Heart right ventricle (tissue), 16 donors: Measurements from ENCODE around the gene CDKN2C. TPM values are rescaled to one million over a fixed set of nuclear protein-coding genes. Genes with fewer than 3 reads are reported as not detected.

Source experiments
- ATAC-seq, 8 donors: fragments of 200-7000 bp; cut with Tn5 transposase; one replicate each; pipeline ENCODE4 v1.9.1; 2020; ENCODE audit warnings: mild to moderate bottlenecking in 8 of 8, moderate library complexity in 8 of 8, moderate number of reproducible peaks in 1 of 8
- DNase-seq, 2 donors: peaks; one replicate each; pipeline ENCODE4 v3.0.0-alpha.2; 2020
- H3K27ac ChIP-seq, 10 donors: fragments of 200-600 bp; sonication (generic) in 2 of 10; one replicate each; pipeline versions ENCODE4 v1.5.0 to v1.8.0; 2020 to 2022; ENCODE audit warnings: mild to moderate bottlenecking in 3 of 10
- H3K27me3 ChIP-seq, 7 donors: fragments of 200-600 bp; one replicate each; pipeline ENCODE4 v1.8.0; 2021 to 2022; ENCODE audit warnings: mild to moderate bottlenecking in 2 of 7
- H3K36me3 ChIP-seq, 9 donors: fragments of 200-600 bp; sonication (generic) in 1 of 9; one replicate each; pipeline versions ENCODE4 v1.5.0 to v1.8.0; 2020 to 2022; ENCODE audit warnings: mild to moderate bottlenecking in 2 of 9
- H3K4me1 ChIP-seq, 9 donors: fragments of 200-600 bp; sonication (generic) in 1 of 9; one replicate each; pipeline versions ENCODE4 v1.5.0 to v1.8.0; 2020 to 2022; ENCODE audit warnings: mild to moderate bottlenecking in 4 of 9
- H3K4me3 ChIP-seq, 10 donors: fragments of 200-600 bp; sonication (generic) in 2 of 10; one replicate each; pipeline versions ENCODE4 v1.5.0 to v1.8.0; 2020 to 2022; ENCODE audit warnings: mild to moderate bottlenecking in 7 of 10, moderate library complexity in 2 of 10
- H3K9me3 ChIP-seq, 11 donors: fragments of 200-600 bp in 10 of 11; sonication (generic) in 2 of 11; one replicate each; pipeline versions ENCODE4 v1.5.0 to v1.8.0; 2013 to 2022; ENCODE audit warnings: mild to moderate bottlenecking in 2 of 11, control low read depth in 1 of 11, moderate library complexity in 1 of 11
- CTCF ChIP-seq, 9 donors: fragments of 200-600 bp; sonication (generic) in 2 of 9; IDR thresholded peaks; one replicate each; pipeline versions ENCODE4 v1.5.0 to v1.8.0; 2021 to 2022; ENCODE audit warnings: antibody characterized with exemption in 9 of 9, mild to moderate bottlenecking in 5 of 9, moderate library complexity in 1 of 9
- WGBS, 2 donors: extraction: QIAGEN DNeasy Blood & Tissue Kit; methylation state at CpG; one replicate each; pipeline ENCODE4 v1.1.7; 2013; ENCODE audit warnings: inconsistent platforms in 1 of 2; 5-methylcytosine and 5-hydroxymethylcytosine counted together
- intact Hi-C, 10 donors: fragments of 100-400 bp; cut with DNase I; formaldehyde crosslinking; loops; one replicate each; pipeline versions ENCODE4 v1.11.1 to v1.14.2; 2022
- polyA plus RNA-seq, 2 donors: library from polyadenylated mRNA; stranded (reverse); fragments of 200-250 nt; gene quantifications; one replicate each; pipeline ENCODE4 v1.2.3, GENCODE V29; 2013
- total RNA-seq, 10 donors: library from RNA; stranded (reverse); fragmentation: NEBNext Ultra II Directional in 3 of 10; extraction: Animal tissue kit (Norgen Biotek cat#: 25700) in 3 of 10; gene quantifications; one replicate each; pipeline versions ENCODE4 v1.2.1 to v1.2.4, GENCODE V29; 2021 to 2023
- donor health status: Arrhythmogenic right ventricular cardiomyopathy.
- donor health status: ischemic (EF 13 %, LVEDD 7.1; RV severe dilation, severe dysfunction).
- donor health status: healthy with polysubstance abuse.
- donor health status: DM: no; HTN: yes; CAD: no.
- donor health status: DM: no; HTN: no; CAD: no.
- donor health status: ischemic (EF 25% LVEDD 6.9; RV normal size, moderate dysfunction).
- donor health status: ischemic (EF 25% LVEDD 5.7; RV mildly dilated, moderate dysfunction).
- donor health status: healthy.
- donor health status: DM: yes; HTN: yes; CAD: no.
- donor health status: Ischemic cardiomyopathy.
- donor health status: ischemic (EF 35%, LVEDD 5.7; RV mildly dilated, moderate dysfunction).
- donor health status: nonischemic (EF 11% LVEDD 7.7; RV severe dilation, severe dysfunction).
- donor health status: DM: yes; HTN: yes; CAD: no.
- donor health status: PGD.
- donor health status: ischemic (EF 29% LVEDD 5.4; RV normal size, mild dysfunction).
- donor health status: nonischemic (EF 23%, LVEDD 6.1; RV moderate dilation, normal function).

CDKN2C gene
- total and polyA plus RNA-seq, 12 donors: 8.2 to 26.3 (median 12.2) TPM

GRCh38 chr1:50971748-50972305 is 1.8 kb downstream of the CDKN2C start:
- ATAC-seq (no peak), DNase-seq (no peak)
- no peak for TF ChIP-seq CTCF (IDR thresholded peaks at IDR 0.05)
- no peaks in the 10 kb centered on the region for H3K9me3 ChIP-seq
- 54% methylated on average over 6 of the region's 6 CpGs for WGBS, 2 donors
- H3K4me3 ChIP-seq: peak overlapping the region in 9 of 10 donors; percentile 11 to 95 (median 80)
- H3K36me3 ChIP-seq: no peaks in the 10 kb centered on the region
- intact Hi-C loops: loop anchor here in 2 of 10 donors (10.0 kb wide), 2 partner anchors 197 to 543 kb away; partner anchors contain the start of gene EPS15 (in 1 of the 2)
- peaks cover 0 to 8% (median 0%) of the 10 kb centered on the region in 7 donors for H3K27me3 ChIP-seq
- H3K4me1 ChIP-seq: peaks cover 0 to 56% (median 28%) of the 10 kb centered on the region in 9 donors
- peak overlapping the region in 5 of 10 donors; percentile 96 to 99 (median 97) for H3K27ac ChIP-seq

GRCh38 chr1:50972766-50973165 is 2.7 kb downstream of the CDKN2C start:
- Histone ChIP-seq H3K36me3 (no peaks in the 10 kb centered on the region), H3K27ac (peak overlapping the region in 6 of 10 donors; percentile 1 to 99 (median 54)), H3K4me1 (peaks cover 0 to 48% (median 19%) of the 10 kb centered on the region in 9 donors), H3K27me3 (peaks cover 0 to 11% (median 0%) of the 10 kb centered on the region in 7 donors), H3K4me3 (peak overlapping the region in 7 of 10 donors; percentile 2 to 95 (median 80)), H3K9me3 (no peaks in the 10 kb centered on the region)
- intact Hi-C loops: loop anchor here in 2 of 10 donors (10.0 kb wide), 2 partner anchors 198 to 542 kb away; partner anchors contain the start of gene EPS15 (in 1 of the 2)
- DNase-seq (no peak), ATAC-seq (no peak)
- TF ChIP-seq CTCF (IDR thresholded peaks at IDR 0.05): no peak
- WGBS, 2 donors: 44 to 68% methylated on average over 1 of the region's 1 CpG

- DNase-seq: no peak
- TF ChIP-seq CTCF (IDR thresholded peaks at IDR 0.05): no peak
- WGBS, 2 donors: 93 to 94% methylated on average over 1 of the region's 1 CpG
- ATAC-seq: no peak
- Histone ChIP-seq H3K27me3 (peaks cover 0 to 14% (median 0%) of the 10 kb centered on the region in 7 donors), H3K27ac (peak overlapping the region in 5 of 10 donors; percentile 47 to 99 (median 59)), H3K9me3 (no peaks in the 10 kb centered on the region), H3K4me3 (peak overlapping the region in 4 of 10 donors; percentile 79 to 95 (median 84)), H3K4me1 (peaks cover 0 to 46% (median 17%) of the 10 kb centered on the region in 9 donors), H3K36me3 (no peaks in the 10 kb centered on the region)
- intact Hi-C loops: loop anchor here in 2 of 10 donors (10.0 kb wide), 2 partner anchors 198 to 542 kb away; partner anchors contain the start of gene EPS15 (in 1 of the 2)
These were observed 3.2 kb downstream of the CDKN2C start for GRCh38 chr1:50973255-50973654.

- Histone ChIP-seq H3K27me3 (peaks cover 0 to 22% (median 0%) of the 10 kb centered on the region in 7 donors), H3K9me3 (no peaks in the 10 kb centered on the region), H3K4me1 (peaks cover 0 to 52% (median 18%) of the 10 kb centered on the region in 9 donors), H3K27ac (peak overlapping the region in 3 of 10 donors; percentile 50 to 99 (median 98)), H3K36me3 (no peaks in the 10 kb centered on the region), H3K4me3 (peak overlapping the region in 2 of 10 donors; percentile 6 to 10)
- TF ChIP-seq CTCF (IDR thresholded peaks at IDR 0.05): no peak
- WGBS, 2 donors: 84 to 90% methylated on average over 13 of the region's 13 CpGs
- DNase-seq: no peak
- intact Hi-C loops: loop anchor here in 2 of 10 donors (10.0 kb wide), 2 partner anchors 199 to 541 kb away; partner anchors contain the start of gene EPS15 (in 1 of the 2)
- ATAC-seq: no peak
These were observed 4.0 kb downstream of the CDKN2C start for GRCh38 chr1:50973875-50974617.
